ENCODE results near the gene PRKCA. TPM values are rescaled to one million over a fixed set of nuclear protein-coding genes. Genes with fewer than 3 reads are reported as not detected.
A peak's percentile ranks its signal among the peaks of the same experiment; 100 is the strongest.

The PRKCA gene
- total and polyA plus RNA-seq, 9 of the 15 experiments (the other 6 are each of a cell fraction or from before 2014, with no cell fraction given): 3.2 to 33.0 (median 17.8) TPM

- intact Hi-C loops (cut with micrococcal nuclease): no loop called here
- Histone ChIP-seq H3K27me3 (ENCODE audit: control insufficient read depth in 2 of 2, insufficient read depth in 2 of 2, low read length in 2 of 2) (no peaks in the 10 kb centered on the region), H3K36me3 (ENCODE audit: control insufficient read depth, insufficient read depth, low read length) (no peaks in the 10 kb centered on the region), H3K9me1 (ENCODE audit: control insufficient read depth, insufficient read depth, low read length) (no peaks in the 10 kb centered on the region), H2AFZ (ENCODE audit: low read depth, low read length) (no peak overlapping the region), H3K27ac (ENCODE audit: extremely low read depth, low read depth, low read length) (no peak overlapping the region), H3K9ac (ENCODE audit: insufficient read depth in 1 of 2, low read depth in 2 of 2, low read length in 2 of 2) (no peak overlapping the region), H3K9me3 (replicated peaks; ENCODE audit: control insufficient read depth, insufficient read depth, low read depth, low read length) (no peaks in the 10 kb centered on the region), H3K4me2 (ENCODE audit: insufficient read depth, low read length) (no peak overlapping the region), H3K79me2 (ENCODE audit: control insufficient read depth, insufficient read depth, low read length) (no peaks in the 10 kb centered on the region; the same call in 1 of the 3 replicates), H4K20me1 (replicated peaks; ENCODE audit: control insufficient read depth, insufficient read depth, low read length) (no peaks in the 10 kb centered on the region), H3K4me3 (no peak overlapping the region), H3K4me1 (replicated peaks in 1 of 2; ENCODE audit: control insufficient read depth in 2 of 2, insufficient read depth in 2 of 2, low read length in 2 of 2) (peaks cover under 1 to 3% of the 10 kb centered on the region in 2 experiments; a peak in 2 of 5 replicates)
- no peak for DNase-seq (ENCODE audit: extremely low read depth in 1 of 4, low spot score in 3 of 4)
- POLR2A ChIA-PET: interaction anchor here (0.6 to 1.3 kb wide), 2 partner anchors 9 to 10 kb away, joined by 3 to 4 read pairs; no protein-coding TSS in a partner anchor
- ATAC-seq: no peak; the same call in 2 of the 3 replicates
- TF ChIP-seq, protein P1, sequence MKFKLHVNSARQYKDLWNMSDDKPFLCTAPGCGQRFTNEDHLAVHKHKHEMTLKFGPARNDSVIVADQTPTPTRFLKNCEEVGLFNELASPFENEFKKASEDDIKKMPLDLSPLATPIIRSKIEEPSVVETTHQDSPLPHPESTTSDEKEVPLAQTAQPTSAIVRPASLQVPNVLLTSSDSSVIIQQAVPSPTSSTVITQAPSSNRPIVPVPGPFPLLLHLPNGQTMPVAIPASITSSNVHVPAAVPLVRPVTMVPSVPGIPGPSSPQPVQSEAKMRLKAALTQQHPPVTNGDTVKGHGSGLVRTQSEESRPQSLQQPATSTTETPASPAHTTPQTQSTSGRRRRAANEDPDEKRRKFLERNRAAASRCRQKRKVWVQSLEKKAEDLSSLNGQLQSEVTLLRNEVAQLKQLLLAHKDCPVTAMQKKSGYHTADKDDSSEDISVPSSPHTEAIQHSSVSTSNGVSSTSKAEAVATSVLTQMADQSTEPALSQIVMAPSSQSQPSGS (CRISPR knock-in tag; IDR thresholded peaks at IDR 0.05): no peak
- 78% methylated on average over 8 of the region's 8 CpGs for WGBS (ENCODE audit: insufficient coverage, low coverage, missing lambda C conversion rate)
- no TSS peak for BruUV-seq (replicated peaks)
- in situ Hi-C loops (cut with MboI): no loop called here
- no peak for FAIRE-seq
- CTCF ChIA-PET (ENCODE audit: low intra/inter-chr PET ratio): no interaction called here
Observed at GRCh38 chr17:66481271-66481670, 178.9 kb downstream of the PRKCA start.

- in situ Hi-C loops (cut with MboI) (no loop called here), intact Hi-C loops (cut with micrococcal nuclease) (no loop called here)
- FAIRE-seq (no peak), ATAC-seq (no peak), DNase-seq (ENCODE audit: extremely low read depth in 1 of 4, low spot score in 3 of 4) (no peak)
- Histone ChIP-seq H3K27ac (ENCODE audit: extremely low read depth, low read depth, low read length) (no peak overlapping the region), H2AFZ (ENCODE audit: low read depth, low read length) (no peak overlapping the region), H3K79me2 (ENCODE audit: control insufficient read depth, insufficient read depth, low read length) (no peaks in the 10 kb centered on the region; the same call in 1 of the 3 replicates), H3K4me3 (no peak overlapping the region), H3K36me3 (ENCODE audit: control insufficient read depth, insufficient read depth, low read length) (no peaks in the 10 kb centered on the region), H3K9ac (ENCODE audit: insufficient read depth in 1 of 2, low read depth in 2 of 2, low read length in 2 of 2) (no peak overlapping the region), H3K4me1 (replicated peaks in 1 of 2; ENCODE audit: control insufficient read depth in 2 of 2, insufficient read depth in 2 of 2, low read length in 2 of 2) (peaks cover 0 to 3% of the 10 kb centered on the region in 2 experiments; a peak in 1 of 5 replicates), H3K27me3 (ENCODE audit: control insufficient read depth in 2 of 2, insufficient read depth in 2 of 2, low read length in 2 of 2) (no peaks in the 10 kb centered on the region), H3K9me1 (ENCODE audit: control insufficient read depth, insufficient read depth, low read length) (no peaks in the 10 kb centered on the region), H3K9me3 (replicated peaks; ENCODE audit: control insufficient read depth, insufficient read depth, low read depth, low read length) (no peaks in the 10 kb centered on the region), H4K20me1 (replicated peaks; ENCODE audit: control insufficient read depth, insufficient read depth, low read length) (no peaks in the 10 kb centered on the region), H3K4me2 (ENCODE audit: insufficient read depth, low read length) (no peak overlapping the region)
- TF ChIP-seq CUX1 (CRISPR knock-in tag; IDR thresholded peaks at IDR 0.05) (no peak), CHD2 (IDR thresholded peaks at IDR 0.05; ENCODE audit: low read depth, low read length) (peak; percentile 76), MTA1 (IDR thresholded peaks at IDR 0.05; ENCODE audit: borderline replicate concordance) (no peak), ZNF140 (CRISPR knock-in tag; IDR thresholded peaks at IDR 0.05) (no peak), DIDO1 (tag; IDR thresholded peaks at IDR 0.05; ENCODE audit: low read depth) (no peak), PRPF4 (IDR thresholded peaks at IDR 0.05; ENCODE audit: insufficient read depth, low read depth, low read length, poor library complexity, severe bottlenecking) (no peak), ESRRA (IDR thresholded peaks at IDR 0.05; ENCODE audit: borderline replicate concordance, low read depth) (no peak)
- ChIA-PET POLR2A (interaction anchor here (1.5 to 2.6 kb wide), 2 partner anchors 10 to 13 kb away, joined by 5 to 11 read pairs; no protein-coding TSS in a partner anchor), CTCF (ENCODE audit: low intra/inter-chr PET ratio) (no interaction called here)
- WGBS (ENCODE audit: insufficient coverage, low coverage, missing lambda C conversion rate): 56% methylated on average over 6 of the region's 8 CpGs
- no TSS peak for BruUV-seq (replicated peaks)
Observed at GRCh38 chr17:66483906-66484305, 181.5 kb downstream of the PRKCA start.

All from K562 (cell line).